HFFc6 (cell line): ENCODE results near the gene NDUFB4. TPM values are rescaled to one million over a fixed set of nuclear protein-coding genes. Genes with fewer than 3 reads are reported as not detected.

Experiments
- DNase-seq: peaks from one replicate; pipeline ENCODE4 v3.0.0-alpha.2; 2018
- H3K27ac Mint-ChIP-seq: 2 replicates; pipeline ENCODE4 v1.8.0; 2020; ENCODE audit warnings: mild to moderate bottlenecking, mixed read lengths
- H3K27me3 Mint-ChIP-seq: 2 replicates; pipeline ENCODE4 v1.8.0; 2021; ENCODE audit warnings: mild to moderate bottlenecking, moderate library complexity, mixed read lengths; ENCODE audit not compliant: insufficient read depth
- H3K36me3 Mint-ChIP-seq: 2 replicates; pipeline ENCODE4 v1.8.0; 2021; ENCODE audit warnings: low read depth, mixed read lengths
- H3K4me1 Mint-ChIP-seq: 2 replicates; pipeline ENCODE4 v1.8.0; 2020; ENCODE audit warnings: low read depth, mixed read lengths
- H3K4me3 Mint-ChIP-seq: 2 replicates; pipeline ENCODE4 v1.8.0; 2020; ENCODE audit warnings: mild to moderate bottlenecking, moderate library complexity, mixed read lengths
- H3K9me3 Mint-ChIP-seq: 2 replicates; pipeline ENCODE4 v1.8.0; 2020; ENCODE audit warnings: mild to moderate bottlenecking, mixed read lengths
- total RNA-seq, 6 experiments: library from RNA; stranded (reverse); fragmentation: NEBNext Ultra II Directional; extraction: Animal tissue kit (Norgen Biotek cat#: 25700); gene quantifications; 2 replicates in 1 of 6; 3 replicates in 5 of 6; pipeline ENCODE4 v1.2.3, GENCODE V29; 2021
- TF ChIP-seq, protein P1 (sequence below): fragments of 200-600 bp; sonication (generic); IDR thresholded peaks from 2 replicates; pipeline ENCODE4 v1.5.0; 2021; ENCODE audit warnings: antibody characterized with exemption, mild to moderate bottlenecking

Gene NDUFB4
- total RNA-seq, 6 experiments from 2014 or later: 174 to 221 (median 198) TPM

DNA sequence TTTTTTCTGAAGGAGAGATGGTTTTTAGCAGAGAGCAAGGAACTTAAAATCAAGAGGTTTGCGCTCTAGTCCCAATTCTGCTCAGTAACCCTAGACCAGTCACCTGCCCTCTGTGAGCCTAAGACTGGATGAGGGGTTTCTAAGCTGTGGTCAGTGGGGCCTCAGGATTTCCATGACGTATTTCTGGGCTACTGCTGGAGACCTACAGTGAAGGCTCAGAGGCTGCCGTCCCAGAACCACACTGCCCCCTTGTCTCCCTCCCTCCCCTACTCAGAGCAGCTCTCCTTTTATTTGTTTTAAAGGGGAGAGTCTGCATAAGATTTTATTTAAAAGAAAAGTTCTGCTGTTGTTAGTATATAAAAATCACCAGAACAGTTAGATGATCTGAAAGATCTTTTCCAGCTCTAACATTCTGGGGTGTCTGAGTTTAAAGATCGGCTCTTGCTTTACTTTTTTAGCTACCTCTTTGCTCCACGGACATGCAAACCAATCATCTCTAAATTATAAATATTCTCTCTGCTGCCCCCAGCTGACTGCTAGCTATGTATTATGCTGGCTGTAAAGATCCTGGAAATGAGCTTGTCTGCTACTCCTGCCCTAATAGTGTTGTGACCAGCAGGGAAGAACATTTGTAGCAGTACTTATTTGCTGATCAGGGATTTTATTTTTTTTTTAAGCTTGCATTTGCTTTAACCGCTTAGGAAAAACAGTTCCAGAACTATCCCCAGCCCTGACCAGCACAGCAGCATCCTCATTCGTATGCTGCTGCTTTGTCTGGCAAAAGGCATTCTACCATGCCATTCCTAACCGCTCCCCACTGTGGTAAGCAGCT is 28.6 kb upstream of the NDUFB4 start:
- Mint-ChIP-seq H3K27ac (peak overlapping the region; percentile 78), H3K27me3 (no peaks in the 10 kb centered on the region; the same call in 1 of the 2 replicates), H3K4me1 (peaks cover 62% of the 10 kb centered on the region), H3K36me3 (no peaks in the 10 kb centered on the region), H3K9me3 (no peaks in the 10 kb centered on the region), H3K4me3 (peak overlapping the region; percentile 76)
- peak; percentile 69 for DNase-seq
- TF ChIP-seq, protein P1, sequence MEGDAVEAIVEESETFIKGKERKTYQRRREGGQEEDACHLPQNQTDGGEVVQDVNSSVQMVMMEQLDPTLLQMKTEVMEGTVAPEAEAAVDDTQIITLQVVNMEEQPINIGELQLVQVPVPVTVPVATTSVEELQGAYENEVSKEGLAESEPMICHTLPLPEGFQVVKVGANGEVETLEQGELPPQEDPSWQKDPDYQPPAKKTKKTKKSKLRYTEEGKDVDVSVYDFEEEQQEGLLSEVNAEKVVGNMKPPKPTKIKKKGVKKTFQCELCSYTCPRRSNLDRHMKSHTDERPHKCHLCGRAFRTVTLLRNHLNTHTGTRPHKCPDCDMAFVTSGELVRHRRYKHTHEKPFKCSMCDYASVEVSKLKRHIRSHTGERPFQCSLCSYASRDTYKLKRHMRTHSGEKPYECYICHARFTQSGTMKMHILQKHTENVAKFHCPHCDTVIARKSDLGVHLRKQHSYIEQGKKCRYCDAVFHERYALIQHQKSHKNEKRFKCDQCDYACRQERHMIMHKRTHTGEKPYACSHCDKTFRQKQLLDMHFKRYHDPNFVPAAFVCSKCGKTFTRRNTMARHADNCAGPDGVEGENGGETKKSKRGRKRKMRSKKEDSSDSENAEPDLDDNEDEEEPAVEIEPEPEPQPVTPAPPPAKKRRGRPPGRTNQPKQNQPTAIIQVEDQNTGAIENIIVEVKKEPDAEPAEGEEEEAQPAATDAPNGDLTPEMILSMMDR: peak; percentile 70

GRCh38 chr3:120568202-120568531 is 28.0 kb upstream of the NDUFB4 start:
- TF ChIP-seq, protein P1: no peak
- no peaks in the 10 kb centered on the region; the same call in 1 of the 2 replicates for H3K27me3 Mint-ChIP-seq
- no peaks in the 10 kb centered on the region for H3K9me3 Mint-ChIP-seq
- H3K4me3 Mint-ChIP-seq: no peak overlapping the region
- H3K27ac Mint-ChIP-seq: peak overlapping the region; percentile 78
- no peak for DNase-seq
- peaks cover 59% of the 10 kb centered on the region for H3K4me1 Mint-ChIP-seq
- H3K36me3 Mint-ChIP-seq: no peaks in the 10 kb centered on the region

DNA sequence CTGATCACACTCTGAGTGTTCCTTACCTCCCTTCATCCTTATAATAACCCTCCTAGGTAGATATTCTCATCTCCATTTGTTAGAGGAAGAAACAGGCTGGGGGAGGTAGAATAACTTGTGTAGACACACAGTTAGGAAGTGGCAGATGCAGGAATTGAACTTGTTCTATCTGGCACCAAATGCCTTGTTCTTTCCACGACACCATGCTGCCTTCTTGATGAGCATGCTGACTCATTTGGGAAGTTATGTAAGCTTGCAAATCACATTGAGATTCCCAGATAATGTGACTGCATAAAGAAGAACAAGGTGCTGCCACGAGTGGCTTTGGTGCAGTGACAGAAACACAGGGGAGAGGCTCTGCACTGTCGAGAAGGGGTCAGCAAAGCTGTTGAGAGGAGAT is 27.5 kb upstream of the NDUFB4 start:
- peak overlapping the region; percentile 66 for H3K4me3 Mint-ChIP-seq
- H3K27ac Mint-ChIP-seq: peak overlapping the region; percentile 78
- TF ChIP-seq, protein P1: no peak
- peaks cover 55% of the 10 kb centered on the region for H3K4me1 Mint-ChIP-seq
- no peaks in the 10 kb centered on the region for H3K36me3 Mint-ChIP-seq
- DNase-seq: peak; percentile 49
- H3K9me3 Mint-ChIP-seq: no peaks in the 10 kb centered on the region
- H3K27me3 Mint-ChIP-seq: no peaks in the 10 kb centered on the region; the same call in 1 of the 2 replicates

- H3K27ac Mint-ChIP-seq: peak overlapping the region; percentile 83
- peak; percentile 15 for DNase-seq
- no peaks in the 10 kb centered on the region; the same call in 1 of the 2 replicates for H3K9me3 Mint-ChIP-seq
- peaks cover 48% of the 10 kb centered on the region for H3K4me1 Mint-ChIP-seq
- TF ChIP-seq, protein P1: no peak
- H3K36me3 Mint-ChIP-seq: peaks cover 4% of the 10 kb centered on the region; the same call in 1 of the 2 replicates
- peak overlapping the region; percentile 75 for H3K4me3 Mint-ChIP-seq
- peaks cover 2% of the 10 kb centered on the region; the same call in 1 of the 2 replicates for H3K27me3 Mint-ChIP-seq
These were observed 26.7 kb upstream of the NDUFB4 start for GRCh38 chr3:120569222-120570057.

DNA sequence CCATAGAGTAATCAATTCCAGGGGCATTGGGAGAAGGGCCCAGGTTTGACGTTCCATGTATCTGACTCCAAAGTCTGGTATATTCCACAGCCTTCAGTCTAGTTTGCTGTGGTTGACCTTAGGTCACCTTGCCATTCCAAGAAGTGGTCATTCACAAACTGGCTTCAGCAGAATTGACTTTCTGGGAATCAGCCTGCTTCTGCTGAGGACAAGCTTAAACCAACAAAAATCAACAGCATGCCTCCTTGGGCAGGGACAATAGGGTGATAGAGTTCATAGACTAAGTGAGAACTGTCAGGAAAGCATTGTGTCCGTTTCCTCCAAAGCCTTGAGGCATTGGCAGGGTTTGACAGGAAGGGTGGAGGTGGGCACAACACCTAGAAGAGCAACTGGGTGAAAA is 24.1 kb upstream of the NDUFB4 start:
- no peak overlapping the region for H3K27ac Mint-ChIP-seq
- H3K4me3 Mint-ChIP-seq: no peak overlapping the region
- TF ChIP-seq, protein P1: no peak
- peaks cover 4% of the 10 kb centered on the region for H3K36me3 Mint-ChIP-seq
- peaks cover 2% of the 10 kb centered on the region; the same call in 1 of the 2 replicates for H3K27me3 Mint-ChIP-seq
- peaks cover 36% of the 10 kb centered on the region for H3K4me1 Mint-ChIP-seq
- no peak for DNase-seq
- no peaks in the 10 kb centered on the region; the same call in 1 of the 2 replicates for H3K9me3 Mint-ChIP-seq
